ENCODE measurements around the gene PARP14.

Gene PARP14

DNA sequence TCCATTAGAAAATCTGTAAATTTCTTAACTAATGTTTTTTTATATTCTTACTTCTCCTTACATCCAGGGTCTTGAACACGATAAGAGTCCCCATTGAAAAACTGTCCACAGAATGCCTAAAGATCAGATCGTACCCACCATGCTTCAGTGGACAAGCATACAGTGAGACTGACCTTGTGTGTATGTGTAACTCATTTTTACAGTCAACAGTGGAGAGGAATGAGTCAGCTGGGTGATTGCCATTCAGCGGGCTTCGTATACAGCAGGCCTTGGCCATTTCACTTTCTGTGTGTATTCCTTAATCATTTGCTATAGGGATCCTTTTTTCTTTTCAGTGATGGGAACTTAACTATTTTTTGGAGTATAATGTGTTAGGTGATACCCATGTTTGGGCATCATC is 10.6 kb downstream of the PARP14 start:
- no peaks in the 10 kb centered on the region for H3K9me3 ChIP-seq (ENCODE audit: control insufficient read depth, insufficient read depth, low read depth, low read length)
- TF ChIP-seq ZNF37A (tag by site-specific recombination; IDR thresholded peaks at IDR 0.05) (no peak), ZNF114 (tag by site-specific recombination; IDR thresholded peaks at IDR 0.05) (no peak), ZNF132 (tag by site-specific recombination; IDR thresholded peaks at IDR 0.05; ENCODE audit: borderline replicate concordance) (no peak), ZNF48 (tag by site-specific recombination; IDR thresholded peaks at IDR 0.05) (no peak), ZNF341 (tag by site-specific recombination; IDR thresholded peaks at IDR 0.05; ENCODE audit: low read depth) (no peak), ZNF324 (tag by site-specific recombination; IDR thresholded peaks at IDR 0.05) (no peak), ZNF561 (tag by site-specific recombination; IDR thresholded peaks at IDR 0.05; ENCODE audit: borderline replicate concordance) (no peak), ZNF571 (tag by site-specific recombination; IDR thresholded peaks at IDR 0.05) (no peak), GLI2 (tag by site-specific recombination; IDR thresholded peaks at IDR 0.05; ENCODE audit: borderline replicate concordance, low read depth) (no peak)
- no peaks in the 10 kb centered on the region for H3K4me1 ChIP-seq (ENCODE audit: control insufficient read depth, insufficient read depth, low read length)
- H3K4me3 ChIP-seq (ENCODE audit: low read depth, low read length), result no peak overlapping the region
- no peak overlapping the region for H3K27ac ChIP-seq (ENCODE audit: extremely low read depth, low read depth, low read length)
- H3K36me3 ChIP-seq (ENCODE audit: control insufficient read depth in 2 of 2, insufficient read depth in 1 of 2, low read length in 2 of 2), result no peaks in the 10 kb centered on the region; a peak in 2 of 3 replicates
- CTCF ChIA-PET, result no interaction called here
- POLR2A ChIA-PET, result no interaction called here

DNA sequence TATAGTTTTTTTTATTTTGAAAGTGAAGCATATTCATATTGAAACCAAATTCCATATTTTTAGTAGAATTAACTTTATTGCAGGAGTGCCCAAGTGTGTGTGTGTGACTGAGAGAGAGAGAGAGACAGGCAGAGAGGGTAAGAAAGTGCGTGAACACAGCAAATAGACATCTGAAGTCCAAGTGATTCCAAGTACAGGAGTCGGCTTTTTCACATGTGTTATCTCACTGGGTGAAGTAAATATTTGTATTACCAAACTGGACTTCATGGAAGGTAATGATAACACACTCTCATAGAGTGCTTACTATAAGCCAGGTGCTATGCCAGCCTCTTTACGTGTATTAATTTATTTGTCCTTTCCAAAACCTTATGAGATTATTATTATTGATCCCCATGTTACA is 12.0 kb downstream of the PARP14 start:
- ChIA-PET POLR2A (no interaction called here), CTCF (no interaction called here)
- H3K4me1 ChIP-seq (ENCODE audit: control insufficient read depth, insufficient read depth, low read length), result no peaks in the 10 kb centered on the region
- H3K27ac ChIP-seq (ENCODE audit: extremely low read depth, low read depth, low read length), result no peak overlapping the region
- TF ChIP-seq ZNF654 (tag by site-specific recombination; IDR thresholded peaks at IDR 0.05; ENCODE audit: low read depth) (no peak), ZNF76 (tag by site-specific recombination; IDR thresholded peaks at IDR 0.05; ENCODE audit: borderline replicate concordance, low read depth) (no peak), ZNF175 (tag by site-specific recombination; IDR thresholded peaks at IDR 0.05) (no peak), KLF7 (tag by site-specific recombination; IDR thresholded peaks at IDR 0.05; ENCODE audit: borderline replicate concordance) (no peak), ZNF157 (tag by site-specific recombination; IDR thresholded peaks at IDR 0.05) (no peak), FEZF1 (tag by site-specific recombination; IDR thresholded peaks at IDR 0.05) (no peak), ZNF776 (tag by site-specific recombination; IDR thresholded peaks at IDR 0.05; ENCODE audit: borderline replicate concordance) (no peak), ZNF561 (tag by site-specific recombination; IDR thresholded peaks at IDR 0.05; ENCODE audit: borderline replicate concordance) (no peak), BCL11A (tag by site-specific recombination; IDR thresholded peaks at IDR 0.05; ENCODE audit: low read depth) (no peak), EGR2 (tag by site-specific recombination; IDR thresholded peaks at IDR 0.05; ENCODE audit: low read depth) (no peak), ZNF121 (tag by site-specific recombination; IDR thresholded peaks at IDR 0.05) (no peak), ZNF366 (tag by site-specific recombination; conservative IDR thresholded peaks at IDR 0.05) (no peak), ZSCAN23 (tag by site-specific recombination; IDR thresholded peaks at IDR 0.05) (no peak)
- TF ChIP-seq, protein P1, sequence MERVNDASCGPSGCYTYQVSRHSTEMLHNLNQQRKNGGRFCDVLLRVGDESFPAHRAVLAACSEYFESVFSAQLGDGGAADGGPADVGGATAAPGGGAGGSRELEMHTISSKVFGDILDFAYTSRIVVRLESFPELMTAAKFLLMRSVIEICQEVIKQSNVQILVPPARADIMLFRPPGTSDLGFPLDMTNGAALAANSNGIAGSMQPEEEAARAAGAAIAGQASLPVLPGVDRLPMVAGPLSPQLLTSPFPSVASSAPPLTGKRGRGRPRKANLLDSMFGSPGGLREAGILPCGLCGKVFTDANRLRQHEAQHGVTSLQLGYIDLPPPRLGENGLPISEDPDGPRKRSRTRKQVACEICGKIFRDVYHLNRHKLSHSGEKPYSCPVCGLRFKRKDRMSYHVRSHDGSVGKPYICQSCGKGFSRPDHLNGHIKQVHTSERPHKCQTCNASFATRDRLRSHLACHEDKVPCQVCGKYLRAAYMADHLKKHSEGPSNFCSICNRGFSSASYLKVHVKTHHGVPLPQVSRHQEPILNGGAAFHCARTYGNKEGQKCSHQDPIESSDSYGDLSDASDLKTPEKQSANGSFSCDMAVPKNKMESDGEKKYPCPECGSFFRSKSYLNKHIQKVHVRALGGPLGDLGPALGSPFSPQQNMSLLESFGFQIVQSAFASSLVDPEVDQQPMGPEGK (tag by site-specific recombination; IDR thresholded peaks at IDR 0.05), result no peak
- TF ChIP-seq, protein P2, sequence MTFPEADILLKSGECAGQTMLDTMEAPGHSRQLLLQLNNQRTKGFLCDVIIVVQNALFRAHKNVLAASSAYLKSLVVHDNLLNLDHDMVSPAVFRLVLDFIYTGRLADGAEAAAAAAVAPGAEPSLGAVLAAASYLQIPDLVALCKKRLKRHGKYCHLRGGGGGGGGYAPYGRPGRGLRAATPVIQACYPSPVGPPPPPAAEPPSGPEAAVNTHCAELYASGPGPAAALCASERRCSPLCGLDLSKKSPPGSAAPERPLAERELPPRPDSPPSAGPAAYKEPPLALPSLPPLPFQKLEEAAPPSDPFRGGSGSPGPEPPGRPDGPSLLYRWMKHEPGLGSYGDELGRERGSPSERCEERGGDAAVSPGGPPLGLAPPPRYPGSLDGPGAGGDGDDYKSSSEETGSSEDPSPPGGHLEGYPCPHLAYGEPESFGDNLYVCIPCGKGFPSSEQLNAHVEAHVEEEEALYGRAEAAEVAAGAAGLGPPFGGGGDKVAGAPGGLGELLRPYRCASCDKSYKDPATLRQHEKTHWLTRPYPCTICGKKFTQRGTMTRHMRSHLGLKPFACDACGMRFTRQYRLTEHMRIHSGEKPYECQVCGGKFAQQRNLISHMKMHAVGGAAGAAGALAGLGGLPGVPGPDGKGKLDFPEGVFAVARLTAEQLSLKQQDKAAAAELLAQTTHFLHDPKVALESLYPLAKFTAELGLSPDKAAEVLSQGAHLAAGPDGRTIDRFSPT (tag by site-specific recombination; IDR thresholded peaks at IDR 0.05), result no peak
- TF ChIP-seq, protein P3, sequence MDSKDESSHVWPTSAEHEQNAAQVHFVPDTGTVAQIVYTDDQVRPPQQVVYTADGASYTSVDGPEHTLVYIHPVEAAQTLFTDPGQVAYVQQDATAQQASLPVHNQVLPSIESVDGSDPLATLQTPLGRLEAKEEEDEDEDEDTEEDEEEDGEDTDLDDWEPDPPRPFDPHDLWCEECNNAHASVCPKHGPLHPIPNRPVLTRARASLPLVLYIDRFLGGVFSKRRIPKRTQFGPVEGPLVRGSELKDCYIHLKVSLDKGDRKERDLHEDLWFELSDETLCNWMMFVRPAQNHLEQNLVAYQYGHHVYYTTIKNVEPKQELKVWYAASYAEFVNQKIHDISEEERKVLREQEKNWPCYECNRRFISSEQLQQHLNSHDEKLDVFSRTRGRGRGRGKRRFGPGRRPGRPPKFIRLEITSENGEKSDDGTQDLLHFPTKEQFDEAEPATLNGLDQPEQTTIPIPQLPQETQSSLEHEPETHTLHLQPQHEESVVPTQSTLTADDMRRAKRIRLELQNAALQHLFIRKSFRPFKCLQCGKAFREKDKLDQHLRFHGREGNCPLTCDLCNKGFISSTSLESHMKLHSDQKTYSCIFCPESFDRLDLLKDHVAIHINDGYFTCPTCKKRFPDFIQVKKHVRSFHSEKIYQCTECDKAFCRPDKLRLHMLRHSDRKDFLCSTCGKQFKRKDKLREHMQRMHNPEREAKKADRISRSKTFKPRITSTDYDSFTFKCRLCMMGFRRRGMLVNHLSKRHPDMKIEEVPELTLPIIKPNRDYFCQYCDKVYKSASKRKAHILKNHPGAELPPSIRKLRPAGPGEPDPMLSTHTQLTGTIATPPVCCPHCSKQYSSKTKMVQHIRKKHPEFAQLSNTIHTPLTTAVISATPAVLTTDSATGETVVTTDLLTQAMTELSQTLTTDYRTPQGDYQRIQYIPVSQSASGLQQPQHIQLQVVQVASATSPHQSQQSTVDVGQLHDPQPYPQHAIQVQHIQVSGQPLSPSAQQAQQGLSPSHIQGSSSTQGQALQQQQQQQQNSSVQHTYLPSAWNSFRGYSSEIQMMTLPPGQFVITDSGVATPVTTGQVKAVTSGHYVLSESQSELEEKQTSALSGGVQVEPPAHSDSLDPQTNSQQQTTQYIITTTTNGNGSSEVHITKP (tag by site-specific recombination; IDR thresholded peaks at IDR 0.05), result no peak
- no peaks in the 10 kb centered on the region; a peak in 1 of 3 replicates for H3K36me3 ChIP-seq (ENCODE audit: control insufficient read depth in 2 of 2, insufficient read depth in 1 of 2, low read length in 2 of 2)
- H3K4me3 ChIP-seq (ENCODE audit: low read depth, low read length), result no peak overlapping the region
- no peaks in the 10 kb centered on the region for H3K9me3 ChIP-seq (ENCODE audit: control insufficient read depth, insufficient read depth, low read depth, low read length)
